GM19395 (cell line): ENCODE data around the gene CES2.

Source experiments
- ATAC-seq: cut with Tn5 transposase; IDR thresholded peaks from one replicate; pipeline ENCODE4 v1.9.1; 2021; ENCODE audit warnings: mild to moderate bottlenecking, moderate library complexity; ENCODE audit not compliant: unreplicated experiment

The CES2 gene

GRCh38 chr16:66918355-66918754, 17.0 kb upstream of the CES2 start:
- ATAC-seq = no peak

GRCh38 chr16:66918803-66919568, 16.3 kb upstream of the CES2 start, which contains the start of gene CDH16:
TSS of gene CDH16 (minus strand) at chr16:66918885. CDS start at chr16:66918065, 820 bp downstream.
- no peak for ATAC-seq

- no peak for ATAC-seq
These were observed 15.6 kb upstream of the CES2 start for GRCh38 chr16:66919569-66920298.

GRCh38 chr16:66920299-66920590, 15.1 kb upstream of the CES2 start:
- ATAC-seq = no peak

- no peak for ATAC-seq
These were observed 14.2 kb upstream of the CES2 start for GRCh38 chr16:66920924-66921680.

- ATAC-seq = no peak
These were observed 13.4 kb upstream of the CES2 start for GRCh38 chr16:66921729-66922450.

- no peak for ATAC-seq
These were observed 12.0 kb upstream of the CES2 start for GRCh38 chr16:66923247-66923731.

GRCh38 chr16:66923866-66924265, 11.4 kb upstream of the CES2 start:
- no peak for ATAC-seq

GRCh38 chr16:66924527-66925321, 10.6 kb upstream of the CES2 start:
- ATAC-seq = no peak

- no peak for ATAC-seq
These were observed 9.9 kb upstream of the CES2 start, which contains the start of gene RRAD for GRCh38 chr16:66925322-66925840. TSS of gene RRAD (minus strand) at chr16:66925535. CDS start at chr16:66925179, 356 bp downstream.

GRCh38 chr16:66926171-66926947, 9.0 kb upstream of the CES2 start:
- ATAC-seq = no peak

GRCh38 chr16:66926961-66927436, 8.3 kb upstream of the CES2 start:
- no peak for ATAC-seq

GRCh38 chr16:66927918-66928649, 7.2 kb upstream of the CES2 start:
- ATAC-seq = no peak

- ATAC-seq = no peak
These were observed 6.5 kb upstream of the CES2 start for GRCh38 chr16:66928702-66929388.

GRCh38 chr16:66930189-66930588, 5.1 kb upstream of the CES2 start:
- ATAC-seq = no peak

- no peak for ATAC-seq
These were observed 3.7 kb upstream of the CES2 start for GRCh38 chr16:66931665-66932064.

- no peak for ATAC-seq
These were observed 3.2 kb upstream of the CES2 start for GRCh38 chr16:66932076-66932475.

GRCh38 chr16:66933776-66934137, 1.6 kb upstream of the CES2 start:
- ATAC-seq = peak; percentile 23
